Measurements from ENCODE around the gene TOP3B. TPM values are rescaled to one million over a fixed set of nuclear protein-coding genes. Genes with fewer than 3 reads are reported as not detected.
"Not testable (repeated sequence)": the region's sequence is repeated elsewhere in the genome, so short reads cannot be mapped to it uniquely, and the experiment has no call there.

TOP3B gene
- total RNA-seq, 4 donors from 2014 or later = 8.9 to 24.9 (median 18.6) TPM

- H3K27me3 ChIP-seq = no peaks in the 10 kb centered on the region
- no peak overlapping the region for H3K4me3 ChIP-seq
- H3K9me3 ChIP-seq = no peaks in the 10 kb centered on the region
- ATAC-seq = no peak
- peaks cover 0 to 13% (median 7%) of the 10 kb centered on the region in 3 donors for H3K4me1 ChIP-seq
- WGBS, 2 donors (ENCODE audit: low coverage in 1 of 2) = 29% methylated on average over 1 of the region's 4 CpGs; no CpG with 5 or more reads in 1 of the 2 donors
- H3K27ac ChIP-seq = no peak overlapping the region
- peaks cover 0 to 23% of the 10 kb centered on the region in 2 donors for H3K36me3 ChIP-seq
- TF ChIP-seq POLR2AphosphoS5 (IDR thresholded peaks at IDR 0.05) (no peak), CTCF (IDR thresholded peaks at IDR 0.05) (no peak), POLR2A (IDR thresholded peaks at IDR 0.05) (no peak), EP300 (IDR thresholded peaks at IDR 0.05) (no peak)
Measured at GRCh38 chr22:21916309-21916918, 66.2 kb downstream of the TOP3B start.

DNA sequence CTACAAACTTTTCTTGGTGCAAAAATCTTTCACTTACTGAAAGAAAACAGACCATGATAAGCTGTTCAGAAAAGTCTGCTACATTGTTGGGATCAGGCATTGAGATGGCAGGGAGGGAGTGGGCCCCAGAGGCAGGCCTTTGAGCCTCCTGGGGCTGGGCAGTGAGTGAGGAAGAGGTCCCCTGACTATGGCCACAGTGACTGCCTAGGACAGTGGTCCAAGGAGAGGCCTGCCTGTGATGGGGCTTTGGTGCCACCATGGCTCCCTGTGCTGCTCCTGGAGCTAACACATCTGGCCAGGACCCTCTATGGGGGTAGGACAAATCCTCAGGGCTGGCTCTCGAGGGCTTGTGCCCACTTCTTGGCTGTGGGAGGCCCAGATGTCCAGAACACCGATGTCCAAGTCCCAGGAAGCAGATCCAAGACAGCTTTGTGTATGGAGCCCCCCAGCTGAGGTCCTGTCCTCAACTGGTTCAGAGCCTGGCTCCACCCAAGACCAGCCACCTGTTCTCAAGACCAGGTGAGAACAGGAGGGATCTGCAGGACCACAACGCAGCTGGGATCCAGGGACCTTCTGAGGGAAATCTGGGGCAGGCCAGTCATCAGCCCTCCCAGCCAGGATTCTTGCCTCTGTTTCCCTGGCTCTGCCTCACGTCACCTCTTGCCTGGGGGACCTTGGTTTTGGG is 66.8 kb downstream of the TOP3B start:
- Histone ChIP-seq H3K27ac (no peak overlapping the region), H3K36me3 (peaks cover 0 to 18% of the 10 kb centered on the region in 2 donors), H3K27me3 (no peaks in the 10 kb centered on the region), H3K4me1 (peaks cover 0 to 13% (median 7%) of the 10 kb centered on the region in 3 donors), H3K9me3 (no peaks in the 10 kb centered on the region), H3K4me3 (no peak overlapping the region)
- ATAC-seq = no peak
- no CpG with 5 or more reads among the region's 4 CpGs for WGBS, 2 donors (ENCODE audit: low coverage in 1 of 2)
- TF ChIP-seq CTCF (IDR thresholded peaks at IDR 0.05) = no peak
- no peak for TF ChIP-seq POLR2A (IDR thresholded peaks at IDR 0.05)
- no peak for TF ChIP-seq POLR2AphosphoS5 (IDR thresholded peaks at IDR 0.05)
- TF ChIP-seq EP300 (IDR thresholded peaks at IDR 0.05) = no peak

DNA sequence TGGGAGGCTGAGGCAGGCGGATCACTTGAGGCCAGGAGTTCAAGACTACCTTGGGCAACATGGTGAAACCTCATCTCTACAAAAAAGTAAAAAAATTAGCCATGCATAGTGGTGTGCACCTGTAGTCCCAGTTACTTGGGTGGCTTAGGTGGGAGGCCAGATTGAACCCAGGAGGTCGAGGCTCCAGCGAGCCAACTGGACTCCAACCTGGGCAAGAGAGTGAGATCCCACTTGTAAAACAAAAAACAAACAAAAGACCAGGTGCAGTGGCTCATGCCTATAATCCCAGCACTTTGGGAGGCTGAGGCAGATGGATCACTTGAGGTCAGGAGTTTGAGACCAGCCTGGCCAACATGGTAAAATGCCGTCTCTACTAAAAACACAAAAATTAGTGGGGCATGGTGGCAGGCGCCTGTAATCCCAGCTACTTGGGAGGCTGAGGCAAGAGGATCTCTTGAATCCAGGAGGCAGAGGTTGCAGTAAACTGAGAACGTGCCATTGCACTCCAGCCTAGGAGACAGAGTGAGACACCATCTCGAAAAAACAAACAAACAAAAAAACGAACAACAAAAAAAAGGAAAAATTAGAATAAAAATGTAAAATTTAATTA is 68.4 kb downstream of the TOP3B start:
- H3K9me3 ChIP-seq, ATAC-seq, H3K4me3 ChIP-seq, H3K27ac ChIP-seq, H3K27me3 ChIP-seq, H3K36me3 ChIP-seq: not testable (repeated sequence)
- WGBS, 2 donors (ENCODE audit: low coverage in 1 of 2) = 87 to 100% methylated on average over 2 to 8 of the region's 8 CpGs
- H3K4me1 ChIP-seq = peaks cover 0 to 13% (median 7%) of the 10 kb centered on the region in 3 donors

DNA sequence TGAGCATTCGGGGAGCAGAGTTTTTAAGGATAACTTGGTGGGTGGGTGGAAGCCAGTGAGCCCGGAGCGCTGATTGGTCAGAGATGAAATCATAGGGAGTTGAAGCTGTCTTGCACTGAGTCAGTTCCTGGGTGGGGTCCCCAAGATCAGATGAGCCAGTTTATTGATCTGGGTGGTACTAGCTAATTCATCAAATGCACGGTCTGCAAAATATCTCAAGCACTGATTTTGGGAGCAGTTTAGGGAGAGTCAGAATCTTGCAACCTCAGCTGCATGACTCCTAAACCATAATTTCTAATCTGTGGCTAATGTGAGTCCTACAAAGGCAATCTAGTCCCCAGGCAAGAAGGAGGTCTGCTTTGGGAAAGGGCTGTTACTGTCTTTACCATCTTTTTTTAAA is 72.2 kb downstream of the TOP3B start:
- not testable (repeated sequence) for H3K27ac ChIP-seq, ATAC-seq, H3K27me3 ChIP-seq, H3K4me1 ChIP-seq, H3K9me3 ChIP-seq, H3K4me3 ChIP-seq, H3K36me3 ChIP-seq
- 91 to 100% methylated on average over 3 to 4 of the region's 4 CpGs for WGBS, 2 donors (ENCODE audit: low coverage in 1 of 2)

DNA sequence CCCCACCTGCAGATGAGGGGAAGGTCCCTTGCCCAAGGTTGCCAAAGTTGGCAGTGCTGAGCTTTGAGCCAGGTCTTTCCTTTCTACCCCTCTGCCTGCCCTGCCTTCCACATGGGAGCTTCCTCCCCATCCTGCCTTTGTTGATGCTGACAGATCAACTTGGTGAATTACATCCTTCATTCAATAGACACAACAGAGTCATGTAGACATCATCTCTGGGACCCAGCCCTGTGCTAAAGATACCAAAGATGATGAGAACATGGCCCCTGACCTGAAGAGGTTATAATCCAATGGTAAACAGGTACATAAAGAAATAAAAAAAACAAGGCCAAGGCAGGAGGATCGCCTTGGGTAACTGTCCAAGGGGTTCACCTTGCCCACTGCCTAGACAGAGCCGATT is 72.7 kb downstream of the TOP3B start:
- no peaks in the 10 kb centered on the region for H3K27me3 ChIP-seq
- H3K27ac ChIP-seq = no peak overlapping the region
- H3K4me1 ChIP-seq = no peaks in the 10 kb centered on the region
- no peak overlapping the region for H3K4me3 ChIP-seq
- H3K36me3 ChIP-seq = no peaks in the 10 kb centered on the region
- WGBS, 2 donors (ENCODE audit: low coverage in 1 of 2) = 83 to 93% methylated on average over 2 of the region's 2 CpGs
- no peak for ATAC-seq
- TF ChIP-seq POLR2AphosphoS5 (IDR thresholded peaks at IDR 0.05) (no peak), EP300 (IDR thresholded peaks at IDR 0.05) (no peak), CTCF (IDR thresholded peaks at IDR 0.05) (no peak), POLR2A (IDR thresholded peaks at IDR 0.05) (no peak)
- H3K9me3 ChIP-seq = no peaks in the 10 kb centered on the region
